Stimulated activated CD8-positive, alpha-beta memory T cell treated with anti-CD3 and anti-CD28 coated beads, Interleukin-12 subunit alpha, Interleukin-12 subunit beta, amount 100 ng/mL, for 24 hours (primary cell): Measurements from ENCODE around the gene COMMD1.
"Not testable (repeated sequence)": the region's sequence is repeated elsewhere in the genome, so short reads cannot be mapped to it uniquely, and the experiment has no call there.

Experiments used
- DNase-seq: peaks from one replicate; pipeline ENCODE4 v3.0.0-alpha.2; 2020; ENCODE audit errors: extremely low read depth

Gene COMMD1

DNA sequence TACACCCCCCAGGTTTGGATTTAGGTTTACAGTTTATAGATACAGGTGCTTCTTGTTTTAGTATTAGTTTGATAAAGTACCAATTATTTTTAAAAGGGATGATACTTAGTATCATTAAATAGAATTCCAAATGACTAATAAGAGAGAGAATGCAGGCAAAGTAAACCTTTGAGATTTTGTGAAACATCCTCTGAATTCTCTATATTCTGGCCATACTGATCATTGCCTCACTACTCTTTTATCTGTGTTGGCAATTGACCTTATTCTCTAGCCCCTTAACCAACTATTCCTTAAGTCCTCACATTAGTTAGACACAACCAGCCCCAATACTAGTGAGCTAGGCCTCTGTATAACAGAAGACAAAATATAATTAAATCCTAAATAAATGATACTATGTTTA, 125.4 kb downstream of the COMMD1 start:
- no peak for DNase-seq

DNA sequence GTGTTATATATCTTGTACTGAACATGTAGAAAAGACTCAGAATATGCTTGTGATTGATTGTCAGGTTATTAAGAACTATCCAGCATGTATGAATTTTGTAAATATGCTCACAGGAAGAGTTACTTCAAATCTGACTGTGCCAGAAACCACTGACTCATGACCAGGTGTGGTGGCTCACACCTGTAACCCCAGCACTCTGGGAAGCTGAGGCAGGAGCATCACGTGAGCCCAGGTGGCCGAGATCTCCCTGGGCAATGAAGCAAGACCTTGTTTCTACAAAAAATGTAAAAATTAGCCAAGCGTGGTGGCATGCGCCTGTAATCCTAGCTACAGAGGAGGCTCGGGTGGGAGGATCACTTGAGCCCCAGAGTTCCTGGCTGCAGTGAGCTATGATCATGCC, 126.6 kb downstream of the COMMD1 start:
- DNase-seq = no peak

DNA sequence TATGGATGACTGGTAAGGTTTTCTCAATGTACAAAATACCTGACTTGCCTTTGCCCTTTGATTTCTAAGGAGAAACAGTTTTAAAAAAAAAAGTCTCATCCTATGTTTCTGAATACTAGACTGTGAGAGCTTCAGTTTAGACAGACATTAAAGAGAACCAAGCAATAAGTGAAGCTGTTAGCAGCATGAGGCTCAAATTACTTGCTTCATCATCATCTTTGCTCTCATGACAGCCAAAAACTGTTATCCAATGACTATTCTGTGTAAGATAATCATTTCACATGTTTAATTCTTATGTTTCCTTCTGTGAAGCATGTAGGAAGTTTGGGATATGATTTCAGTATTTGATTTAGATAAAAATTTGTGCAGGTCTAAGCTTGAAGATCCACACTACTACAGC, 129.2 kb downstream of the COMMD1 start:
- DNase-seq = no peak

DNA sequence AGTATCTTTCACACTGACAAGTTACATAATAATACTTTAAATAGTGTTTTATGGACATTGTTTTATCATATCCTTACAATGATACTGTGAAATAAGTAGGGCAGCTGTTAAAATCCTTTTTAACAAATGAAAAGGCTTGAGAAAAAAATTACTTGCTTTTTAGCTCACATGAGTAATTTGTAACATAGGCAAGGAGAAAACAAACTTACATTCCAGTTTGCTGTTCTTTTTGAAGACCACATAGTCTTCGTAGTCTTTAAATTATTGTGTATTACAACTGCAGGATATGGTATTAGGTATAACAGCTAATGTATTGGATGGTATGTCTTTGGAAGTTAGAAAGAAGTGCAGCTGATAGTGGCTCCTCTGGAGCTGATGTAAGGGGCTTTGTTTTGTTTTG, 130.8 kb downstream of the COMMD1 start:
- DNase-seq = no peak

DNA sequence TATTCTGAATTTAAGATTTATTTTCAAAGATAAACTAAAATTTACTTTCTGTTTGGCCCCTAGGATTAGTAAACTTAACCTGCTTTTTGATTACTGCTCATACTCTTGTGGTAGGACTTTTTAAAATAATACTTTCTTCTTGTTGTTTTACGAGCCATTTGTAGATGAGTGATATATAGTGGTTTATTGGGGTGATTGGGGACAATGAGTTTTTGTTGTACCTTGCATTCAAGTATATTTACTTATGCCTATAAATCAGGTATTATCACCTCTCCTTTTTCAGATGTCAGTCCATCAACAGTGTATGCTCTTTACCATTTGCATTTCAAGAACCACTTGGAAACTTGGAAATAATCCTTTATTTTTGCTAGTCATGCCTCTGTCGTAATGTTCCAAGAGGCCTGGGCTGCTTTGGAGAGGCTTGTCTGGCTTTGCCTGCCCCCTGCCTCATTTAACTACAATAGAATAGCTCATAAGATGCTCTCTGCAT, 131.3 kb downstream of the COMMD1 start:
- no peak for DNase-seq

DNA sequence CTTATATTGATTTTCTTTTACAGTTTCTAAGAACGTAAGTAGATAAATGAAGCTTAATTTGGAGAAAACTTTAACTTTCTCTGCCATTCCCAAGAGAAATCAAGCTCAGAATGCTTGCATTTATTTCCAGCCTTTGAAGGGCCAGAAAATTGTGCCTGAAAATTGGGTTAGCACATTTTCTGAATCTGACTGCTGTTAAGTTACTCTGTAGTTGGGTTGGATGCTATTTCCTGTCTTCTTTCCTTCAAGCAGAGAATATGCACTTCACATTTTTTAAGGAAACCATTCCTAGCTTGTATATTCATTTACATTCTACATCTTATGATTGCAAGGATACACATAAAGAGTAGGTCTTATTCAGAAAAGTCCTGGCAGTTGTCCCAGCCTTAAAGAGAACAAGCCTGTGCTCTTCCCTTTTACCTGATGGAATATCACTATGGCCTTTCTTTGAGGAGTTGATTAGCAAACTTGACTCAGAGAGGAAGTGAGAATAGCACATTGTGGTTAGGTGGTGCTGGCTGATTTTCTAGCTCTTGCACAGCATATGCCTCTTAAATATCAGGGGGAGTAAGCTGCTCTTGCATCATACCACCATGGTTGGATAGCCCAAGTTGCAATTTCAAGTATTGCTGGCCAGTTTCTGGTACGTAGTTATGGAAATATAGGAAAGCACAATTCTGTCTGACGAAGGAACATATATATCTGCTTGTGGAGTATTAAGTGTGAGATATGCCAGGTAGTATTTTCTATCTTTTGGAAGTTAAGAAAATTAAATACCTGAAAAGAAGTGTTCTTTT, 133.7 kb downstream of the COMMD1 start:
- DNase-seq = no peak

DNA sequence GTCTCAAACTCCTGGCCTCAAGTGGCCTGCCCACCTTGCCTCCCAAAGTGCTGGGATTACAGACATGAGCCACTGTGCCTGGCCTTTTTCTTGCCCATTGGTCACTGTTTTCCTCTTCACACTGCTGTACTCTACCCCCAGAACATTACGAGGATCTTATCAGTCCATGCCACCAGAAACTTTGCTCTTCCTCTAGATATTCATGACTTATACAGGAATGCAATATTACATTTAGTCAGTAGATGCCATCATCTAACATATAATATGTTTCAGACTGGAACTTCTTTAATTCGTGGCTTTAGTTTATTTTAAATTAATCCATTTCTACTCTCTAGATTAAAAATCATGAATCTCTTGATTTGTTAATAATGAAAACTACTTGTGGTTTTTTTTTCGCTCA, 135.5 kb downstream of the COMMD1 start:
- no peak for DNase-seq

DNA sequence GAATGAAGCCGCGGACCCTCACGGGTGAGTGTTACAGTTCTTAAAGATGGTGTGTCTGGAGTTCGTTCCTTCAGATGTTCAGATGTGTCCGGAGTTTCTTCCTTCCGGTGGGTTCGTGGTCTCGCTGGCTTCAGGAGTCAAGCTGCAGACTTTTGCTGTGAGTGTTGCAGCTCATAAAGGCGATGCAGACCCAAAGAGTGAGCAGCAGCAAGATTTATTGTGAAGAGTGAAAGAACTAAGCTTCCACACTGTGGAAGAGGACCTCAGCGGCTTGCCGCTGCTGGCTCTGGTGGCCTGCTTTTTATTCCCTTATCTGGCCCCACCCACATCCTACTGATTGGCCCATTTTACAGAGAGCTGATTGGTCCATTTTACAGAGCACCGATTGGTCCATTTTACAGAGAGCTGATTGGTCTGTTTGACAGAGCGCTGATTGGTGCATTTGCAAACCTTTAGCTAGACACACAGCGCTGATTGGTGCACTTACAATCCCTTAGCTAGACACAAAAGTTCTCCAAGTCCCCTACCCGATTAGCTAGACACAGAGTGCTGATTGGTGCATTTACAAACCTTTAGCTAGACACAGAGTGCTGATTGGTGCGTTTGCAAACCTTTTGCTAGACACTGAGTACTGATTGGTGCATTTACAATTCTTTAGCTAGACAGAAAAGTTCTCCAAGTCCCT, 136.4 kb downstream of the COMMD1 start:
- not testable (repeated sequence) for DNase-seq

DNA sequence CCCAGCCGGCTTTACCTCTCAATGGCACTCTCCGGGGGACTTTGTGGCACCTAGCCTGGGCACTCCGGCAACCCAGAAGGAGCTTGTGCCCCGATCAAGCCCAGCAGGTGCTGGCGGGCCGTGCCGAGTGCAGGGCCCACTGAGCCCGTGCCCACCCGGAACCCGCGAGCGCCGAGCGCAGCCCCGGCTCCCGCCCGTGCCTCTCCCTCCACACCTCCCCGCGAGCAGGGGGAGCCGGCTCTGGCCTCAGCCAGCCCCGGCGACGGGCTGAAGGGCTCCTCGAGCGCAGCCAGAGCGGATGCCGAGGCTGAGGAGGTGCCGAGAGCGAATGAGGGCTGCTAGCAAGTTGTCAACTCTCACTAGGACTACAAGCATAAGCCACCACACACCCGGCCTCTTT, 136.9 kb downstream of the COMMD1 start:
- no peak for DNase-seq

DNA sequence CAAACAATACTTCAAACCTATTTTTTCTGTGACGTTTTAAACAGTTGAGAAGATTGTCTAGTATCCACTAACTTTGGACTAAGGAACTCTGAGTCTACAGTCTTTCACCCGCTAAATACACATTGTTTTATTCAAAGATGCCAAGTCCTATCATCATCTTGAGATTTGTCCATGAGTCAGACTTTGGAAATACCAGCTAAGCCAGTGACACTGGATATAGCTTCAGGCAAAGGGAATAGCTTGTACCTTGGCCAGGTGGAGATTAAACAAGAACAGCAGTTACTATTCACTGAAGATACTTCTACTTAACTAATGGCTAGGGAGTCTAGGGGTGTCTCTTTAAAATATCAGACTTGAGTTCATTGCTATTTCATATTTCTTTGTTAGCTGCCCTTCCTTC, 137.5 kb downstream of the COMMD1 start:
- DNase-seq = no peak

DNA sequence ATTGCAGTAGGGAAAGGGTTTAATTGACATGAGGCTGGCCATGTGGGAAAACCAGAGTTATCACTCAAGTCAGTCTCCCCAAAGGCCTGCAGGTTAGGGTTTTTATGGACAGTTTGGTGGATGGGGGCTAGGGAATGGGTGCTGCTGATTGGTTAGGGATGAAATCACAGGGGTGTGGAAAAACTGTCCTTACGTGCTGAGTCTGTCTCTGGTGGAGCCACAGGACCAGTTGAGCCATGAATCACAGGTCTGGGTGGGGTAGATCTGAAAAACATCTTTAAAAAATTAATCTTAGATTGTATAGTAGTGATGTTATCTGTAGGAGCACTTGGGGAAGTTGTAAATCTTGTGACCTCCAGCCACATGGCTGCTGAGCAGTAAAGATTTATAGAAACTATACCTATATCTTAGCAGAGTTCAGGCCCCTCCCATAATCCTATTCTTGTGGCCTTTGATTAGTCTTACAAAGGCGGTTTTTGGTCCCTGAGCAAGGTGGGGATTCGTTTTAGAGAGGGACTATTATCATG, 139.6 kb downstream of the COMMD1 start:
- no peak for DNase-seq

DNA sequence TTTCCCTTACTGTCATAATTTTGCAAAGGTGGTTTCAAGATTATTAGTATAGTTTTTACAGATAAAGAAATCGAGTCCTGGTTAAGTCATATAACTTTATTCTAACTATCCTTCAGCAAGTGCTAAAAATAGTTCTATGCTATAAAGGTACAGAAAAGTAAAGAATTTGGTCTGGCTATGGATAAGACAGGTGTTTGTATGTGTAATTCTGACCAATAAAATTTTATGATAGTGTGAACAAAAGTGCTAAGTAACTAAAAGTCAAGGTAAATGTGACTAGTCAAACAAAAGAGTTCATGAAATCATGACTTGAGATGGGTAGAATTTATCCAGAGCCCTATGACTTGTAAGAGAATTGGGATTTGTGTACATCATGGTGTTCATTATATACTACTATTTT, 140.7 kb downstream of the COMMD1 start:
- no peak for DNase-seq

DNA sequence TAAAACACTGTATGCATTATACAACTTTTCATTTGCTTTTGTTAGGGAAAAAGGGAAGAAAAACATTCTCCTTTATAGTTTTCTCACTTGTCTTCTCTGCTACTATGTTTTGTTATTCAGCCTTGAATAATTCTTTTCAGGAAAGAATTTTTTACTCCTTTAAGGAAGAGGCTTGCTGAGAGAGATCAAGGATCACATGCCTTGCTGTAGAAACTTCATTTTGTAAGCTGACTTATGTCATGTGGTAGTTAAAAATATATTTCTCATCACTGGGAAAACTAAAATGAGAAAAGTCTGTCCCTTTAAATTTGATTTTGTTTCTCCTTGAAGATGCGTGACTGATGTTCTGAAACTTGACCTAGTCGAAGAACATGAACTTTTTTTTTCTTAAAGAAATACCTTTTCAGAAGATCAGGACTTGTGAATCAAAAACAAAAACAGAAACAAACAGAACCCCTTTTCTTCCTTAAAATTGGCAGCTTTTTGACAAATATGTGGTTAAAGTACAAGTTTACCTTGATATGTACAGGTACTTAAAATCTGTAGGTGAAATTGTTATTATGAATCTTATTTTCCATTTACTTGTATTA, 145.1 kb downstream of the COMMD1 start:
- DNase-seq = no peak

DNA sequence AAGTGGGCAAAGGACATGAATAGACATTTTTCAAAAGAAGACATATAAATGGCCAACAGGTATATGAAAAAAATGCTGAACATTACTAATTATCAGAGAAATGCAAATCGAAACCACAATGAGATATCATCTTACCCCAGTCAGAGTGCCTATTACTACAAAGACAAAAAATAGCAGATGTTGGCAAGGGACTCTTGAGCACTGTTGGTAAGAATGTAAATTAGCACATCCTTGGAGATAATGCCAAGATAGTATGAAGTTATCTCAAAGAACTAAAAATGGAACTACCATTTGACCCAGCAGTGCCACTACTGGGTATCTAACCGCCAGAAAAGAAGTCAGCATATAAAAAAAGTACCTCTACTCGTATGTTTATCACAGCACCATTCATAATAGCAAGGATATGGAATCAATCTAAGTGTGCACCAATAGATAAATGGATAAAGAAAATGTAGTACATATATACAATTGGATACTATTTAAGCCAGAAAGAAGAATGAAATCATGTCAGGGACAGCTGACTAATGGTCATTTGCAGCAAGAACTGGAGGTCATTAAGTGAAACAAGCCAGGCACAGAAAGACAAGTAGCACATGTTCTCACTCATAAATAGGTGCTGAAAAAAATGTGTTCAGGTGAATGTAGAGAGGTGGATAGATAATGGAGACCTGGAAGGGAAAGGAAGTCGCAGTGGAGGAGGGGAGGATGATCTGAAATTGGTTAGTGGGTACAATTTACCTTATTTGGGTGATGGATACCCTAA, 148.7 kb downstream of the COMMD1 start:
- DNase-seq = no peak

DNA sequence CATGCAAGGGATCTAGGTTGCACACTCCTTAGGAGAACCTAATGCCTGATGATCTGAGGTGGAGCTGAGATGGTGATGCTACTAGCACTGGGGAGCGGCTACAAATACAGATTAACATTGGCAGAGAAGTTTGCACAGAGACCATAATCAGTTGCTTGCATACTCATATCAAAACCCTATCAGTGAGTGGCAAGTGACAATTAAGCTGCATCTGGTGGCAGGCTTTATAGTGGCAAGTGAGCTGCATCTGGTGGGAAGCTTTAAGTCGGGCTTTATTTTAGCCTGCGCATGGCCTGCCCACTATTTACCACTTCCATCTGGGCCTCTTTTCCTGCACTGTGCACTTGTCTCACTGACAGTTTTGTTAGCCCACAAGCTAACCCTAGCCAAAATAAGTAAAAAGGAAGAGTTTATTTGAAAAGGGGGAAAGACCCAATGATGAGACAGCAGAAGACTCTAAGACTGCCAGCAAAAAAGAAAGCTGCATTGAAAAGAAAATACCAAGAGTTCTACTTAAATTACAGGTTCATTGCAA, 149.5 kb downstream of the COMMD1 start:
- DNase-seq = no peak

DNA sequence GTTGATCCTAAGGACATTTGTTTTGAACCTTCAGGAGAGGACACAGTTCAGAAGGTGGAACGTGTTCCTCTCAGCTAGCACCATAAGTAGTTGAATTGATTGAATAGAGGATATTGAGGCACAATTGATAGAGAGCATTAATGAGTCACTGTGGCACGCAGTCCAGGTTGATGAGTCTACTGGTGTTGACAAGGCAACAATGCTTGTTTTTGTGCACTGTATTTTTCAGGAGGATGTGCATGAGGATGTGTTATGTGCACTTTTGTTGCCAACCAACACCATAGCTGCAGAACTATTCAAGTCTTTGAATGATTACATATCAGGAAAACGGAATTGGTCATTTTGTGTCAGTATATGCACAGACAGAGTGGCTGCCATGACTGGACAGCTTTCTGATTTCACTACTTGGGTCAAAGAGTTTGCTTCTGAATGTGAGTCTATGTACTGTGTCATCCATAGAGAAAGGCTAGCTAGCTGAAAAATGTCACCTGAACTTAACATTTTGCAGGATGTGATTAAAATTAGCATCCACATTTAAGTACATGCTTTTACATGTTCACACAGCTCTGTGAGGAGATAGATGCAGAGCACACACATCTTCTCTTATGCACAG, 150.4 kb downstream of the COMMD1 start:
- no peak for DNase-seq

DNA sequence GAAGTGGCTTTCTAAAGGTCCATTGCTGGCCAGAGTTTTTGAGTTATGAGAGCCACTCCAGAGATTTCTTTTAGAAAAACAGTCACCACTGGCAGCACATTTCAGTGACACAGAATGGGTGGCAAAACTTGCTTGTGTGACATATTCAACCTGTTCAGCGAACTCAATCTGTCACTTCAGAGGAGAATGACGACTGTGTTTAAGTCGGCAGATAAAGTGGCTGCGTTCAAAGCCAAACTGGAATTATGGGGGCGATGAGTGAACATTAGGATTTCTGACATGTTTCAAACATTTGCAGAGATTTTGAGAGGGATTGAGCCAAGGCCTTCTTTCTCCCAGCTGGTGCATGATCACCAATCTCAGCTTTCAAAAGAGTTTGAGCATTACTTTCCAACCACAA, 150.9 kb downstream of the COMMD1 start:
- DNase-seq = no peak

DNA sequence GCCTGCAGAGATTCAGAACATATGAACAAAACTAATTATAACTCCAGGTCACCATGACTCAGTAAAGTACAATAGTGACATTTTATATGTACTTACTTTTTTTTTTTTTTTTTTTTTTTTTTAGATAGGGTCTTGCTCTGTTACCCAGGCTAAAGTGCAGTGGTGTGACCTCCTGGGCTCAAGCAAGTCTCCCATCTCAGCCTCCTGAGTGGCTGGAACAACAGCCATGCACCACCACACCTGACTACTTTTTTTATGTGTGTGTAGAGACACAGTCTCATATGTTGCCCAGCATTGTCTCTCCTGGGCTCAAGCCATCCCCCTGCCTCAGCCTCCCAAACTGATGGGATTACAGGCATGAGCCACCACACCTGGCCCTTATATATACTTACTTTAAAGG, 159.8 kb downstream of the COMMD1 start:
- no peak for DNase-seq

DNA sequence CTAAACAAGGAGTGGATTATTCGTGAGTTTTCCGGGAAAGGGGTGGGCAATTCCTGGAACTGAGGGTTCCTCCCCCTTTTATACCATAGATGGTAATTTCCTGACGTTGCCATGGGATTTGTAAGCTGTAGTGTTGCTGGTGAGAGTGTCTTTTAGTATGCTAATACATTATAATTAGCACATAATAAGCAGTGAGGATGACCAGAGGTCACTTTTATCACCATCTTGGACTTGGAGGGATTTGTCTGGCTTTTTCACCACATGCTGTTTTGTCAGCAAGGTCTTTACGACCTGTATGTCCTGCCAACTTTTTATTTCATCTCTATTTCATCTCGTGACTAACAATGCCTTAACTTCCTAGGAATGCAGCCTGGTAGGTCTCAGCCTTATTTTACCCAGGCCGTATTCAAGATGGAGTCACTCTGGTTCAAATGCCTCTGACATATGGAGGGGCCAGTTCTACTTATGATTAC, 165.7 kb downstream of the COMMD1 start:
- DNase-seq = no peak

DNA sequence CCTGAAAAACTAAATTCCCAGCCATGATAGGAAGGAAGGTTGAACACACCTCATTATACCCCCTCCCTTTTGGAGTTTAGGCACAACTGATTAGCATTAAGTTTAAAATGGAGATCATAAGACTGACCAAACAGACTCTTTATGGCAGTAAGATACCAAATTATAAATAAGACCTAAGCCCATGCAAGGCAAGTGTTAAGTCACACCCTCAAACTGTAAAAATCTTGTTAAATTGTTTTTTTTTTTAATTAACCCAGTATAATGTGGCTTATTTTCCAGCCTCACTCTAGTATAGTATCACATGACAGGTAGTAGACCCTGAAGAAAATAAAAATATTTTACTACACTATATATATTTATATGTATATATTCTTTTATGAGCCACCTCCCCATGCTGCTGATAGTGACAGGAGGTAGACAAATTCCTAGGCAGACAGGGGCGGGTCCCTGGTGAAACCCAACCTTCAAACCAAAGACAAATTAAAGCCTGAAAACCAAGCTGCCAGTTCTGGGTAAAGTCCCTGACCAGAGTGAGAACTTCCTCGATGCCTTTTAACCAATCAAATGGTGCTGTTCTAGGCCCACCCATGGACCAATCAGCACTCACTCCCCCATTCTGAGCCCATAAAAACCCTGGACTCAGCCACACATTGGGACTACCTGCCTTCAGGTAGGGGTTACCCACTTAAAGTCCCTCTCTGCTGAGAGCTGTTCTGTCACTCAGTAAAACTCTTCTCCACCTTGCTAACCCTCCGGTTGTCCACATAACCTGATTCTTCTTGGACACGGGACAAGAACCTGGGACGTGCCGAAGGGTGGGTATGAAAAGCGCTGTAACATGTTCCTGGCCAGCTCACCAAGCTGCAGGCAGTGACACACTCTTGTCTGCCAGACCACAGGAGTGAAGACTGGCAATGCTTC, 166.5 kb downstream of the COMMD1 start:
- no peak for DNase-seq
